Right lobe of liver (tissue), 4 donors: ENCODE results near the gene KRT39.
A peak's percentile ranks its signal among the peaks of the same experiment; 100 is the strongest.

Experiments used
- POLR2A ChIP-seq: fragments of 450-650 bp; IDR thresholded peaks from one replicate; pipeline ENCODE4 v1.6.1; 2017; ENCODE audit warnings: antibody characterized with exemption, mild to moderate bottlenecking
- TF ChIP-seq, protein P1 (sequence below), 4 donors: fragments of 200-600 bp in 3 of 4; fragments of 450-650 bp in 1 of 4; IDR thresholded peaks; one replicate each; pipeline versions ENCODE4 v1.5.1 to v1.8.0; 2016 to 2022; ENCODE audit warnings: antibody characterized with exemption in 4 of 4, mild to moderate bottlenecking in 2 of 4
- donor health status: DM: no; HTN: no; CAD: no.
- donor health status: DM: no; HTN: no; CAD: no.
- donor health status: DM: no; HTN: yes; CAD: no.

DNA sequence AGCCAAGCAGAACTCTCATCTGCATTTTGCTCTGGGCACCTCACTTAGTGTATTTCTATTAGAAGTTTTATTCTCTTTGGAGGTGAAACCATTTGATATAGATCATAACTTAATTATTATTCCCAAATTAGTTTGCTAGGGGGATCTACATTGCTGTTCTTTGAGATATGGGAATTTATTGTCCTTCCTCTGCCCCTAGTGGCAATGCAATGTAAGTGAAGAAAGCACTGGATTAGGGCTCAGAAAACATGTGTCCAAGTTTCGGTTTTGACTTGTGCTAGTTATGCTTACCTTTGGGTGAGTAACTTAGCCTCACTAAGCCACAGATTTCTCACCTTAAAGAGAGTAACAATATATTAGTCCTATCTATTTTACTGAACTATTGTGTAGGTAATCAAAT lies 2.9 kb downstream of the KRT39 start:
- TF ChIP-seq, protein P1, sequence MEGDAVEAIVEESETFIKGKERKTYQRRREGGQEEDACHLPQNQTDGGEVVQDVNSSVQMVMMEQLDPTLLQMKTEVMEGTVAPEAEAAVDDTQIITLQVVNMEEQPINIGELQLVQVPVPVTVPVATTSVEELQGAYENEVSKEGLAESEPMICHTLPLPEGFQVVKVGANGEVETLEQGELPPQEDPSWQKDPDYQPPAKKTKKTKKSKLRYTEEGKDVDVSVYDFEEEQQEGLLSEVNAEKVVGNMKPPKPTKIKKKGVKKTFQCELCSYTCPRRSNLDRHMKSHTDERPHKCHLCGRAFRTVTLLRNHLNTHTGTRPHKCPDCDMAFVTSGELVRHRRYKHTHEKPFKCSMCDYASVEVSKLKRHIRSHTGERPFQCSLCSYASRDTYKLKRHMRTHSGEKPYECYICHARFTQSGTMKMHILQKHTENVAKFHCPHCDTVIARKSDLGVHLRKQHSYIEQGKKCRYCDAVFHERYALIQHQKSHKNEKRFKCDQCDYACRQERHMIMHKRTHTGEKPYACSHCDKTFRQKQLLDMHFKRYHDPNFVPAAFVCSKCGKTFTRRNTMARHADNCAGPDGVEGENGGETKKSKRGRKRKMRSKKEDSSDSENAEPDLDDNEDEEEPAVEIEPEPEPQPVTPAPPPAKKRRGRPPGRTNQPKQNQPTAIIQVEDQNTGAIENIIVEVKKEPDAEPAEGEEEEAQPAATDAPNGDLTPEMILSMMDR (IDR thresholded peaks at IDR 0.05): peak; percentile 56 to 68 (median 62)
- TF ChIP-seq POLR2A: no peak
